H1 (cell line): ENCODE results near the gene DAPK1. TPM values are rescaled to one million over a fixed set of nuclear protein-coding genes. Genes with fewer than 3 reads are reported as not detected.

Source experiments
- CTCF ChIA-PET: fragments of 300-600 bp; sonication (Branson Sonifier 250); formaldehyde crosslinking; loops from one replicate; lab custom pipeline; 2021; ENCODE audit not compliant: partially characterized antibody; lab: Charles Lee
- POLR2A ChIA-PET: fragments of 300-600 bp; sonication (Branson Sonifier 250); formaldehyde crosslinking; loops from one replicate; lab custom pipeline; 2021; ENCODE audit warnings: inconsistent platforms; ENCODE audit not compliant: partially characterized antibody; lab: Charles Lee
- DNase-seq, 2 experiments: peaks; one replicate each; pipeline versions ENCODE4 v3.0.0 to v3.0.0-alpha.2; 2010 to 2022; ENCODE audit warnings: low spot score in 2 of 2, low read depth in 1 of 2, mixed read lengths in 1 of 2
- FAIRE-seq: peaks from 2 replicates; lab custom pipeline; 2011; peaks lifted over from hg19 to GRCh38; lab: Jason Lieb, UNC
- H2AFZ ChIP-seq: 2 replicates; pipeline ENCODE4 v1.8.1; 2012; ENCODE audit warnings: low read length, inconsistent platforms
- H2AK5ac ChIP-seq: 2 replicates; pipeline ENCODE4 v1.6.1; 2013; ENCODE audit warnings: low read depth, low read length
- H2BK120ac ChIP-seq: replicated peaks from 2 replicates; pipeline ENCODE3; 2013; ENCODE audit warnings: low read depth, low read length, inconsistent platforms
- H2BK12ac ChIP-seq: 2 replicates; pipeline ENCODE4 v1.6.1; 2013; ENCODE audit warnings: low read depth, low read length
- H2BK15ac ChIP-seq: 2 replicates; pipeline ENCODE4 v1.6.1; 2013; ENCODE audit warnings: low read length
- H2BK20ac ChIP-seq: 2 replicates; pipeline ENCODE4 v1.6.1; 2013; ENCODE audit warnings: low read length
- H2BK5ac ChIP-seq: 2 replicates; pipeline ENCODE4 v1.6.1; 2013; ENCODE audit warnings: low read depth, low read length
- H3K14ac ChIP-seq: 2 replicates; pipeline ENCODE4 v1.6.1; 2013; ENCODE audit warnings: inconsistent platforms; ENCODE audit not compliant: insufficient read length
- H3K18ac ChIP-seq: 2 replicates; pipeline ENCODE4 v1.6.1; 2013; ENCODE audit warnings: low read length; ENCODE audit errors: extremely low read depth
- H3K23ac ChIP-seq: 2 replicates; pipeline ENCODE4 v1.6.1; 2013; ENCODE audit warnings: inconsistent platforms; ENCODE audit not compliant: insufficient read length
- H3K23me2 ChIP-seq: 2 replicates; pipeline ENCODE4 v1.6.1; 2013; ENCODE audit warnings: low read depth, low read length
- H3K27ac ChIP-seq: 2 replicates; pipeline ENCODE4 v1.6.1; 2011; ENCODE audit warnings: low read depth, low read length, inconsistent platforms
- H3K27me3 ChIP-seq, 4 experiments: replicated peaks in 1 of 4; 1 replicate in 1 of 4; 2 replicates in 3 of 4; pipeline versions ENCODE4 v1.6.1 to v1.8.1; 2011 to 2013; ENCODE audit warnings: low read length in 3 of 4, mild to moderate bottlenecking in 3 of 4, inconsistent platforms in 2 of 4, mixed read lengths in 2 of 4, moderate library complexity in 1 of 4; ENCODE audit not compliant: control insufficient read depth in 3 of 4, insufficient read depth in 3 of 4; ENCODE audit errors: extremely low read depth in 1 of 4
- H3K36me3 ChIP-seq, 4 experiments: 2 replicates each; pipeline versions ENCODE4 v1.6.1 to v1.8.1; 2011 to 2013; ENCODE audit warnings: mild to moderate bottlenecking in 4 of 4, low read length in 3 of 4, moderate library complexity in 2 of 4, control low read depth in 1 of 4, inconsistent platforms in 1 of 4; ENCODE audit not compliant: insufficient read depth in 4 of 4, control insufficient read depth in 2 of 4
- H3K4ac ChIP-seq: replicated peaks from 2 replicates; pipeline ENCODE3; 2013; ENCODE audit warnings: low read length, low read depth, mixed read lengths, inconsistent platforms; ENCODE audit not compliant: insufficient read length
- H3K4me1 ChIP-seq, 4 experiments: replicated peaks in 1 of 4; 1 replicate in 1 of 4; 2 replicates in 3 of 4; pipeline versions ENCODE4 v1.6.1 to v1.8.1; 2011 to 2013; ENCODE audit warnings: low read length in 3 of 4, inconsistent platforms in 2 of 4, mixed read lengths in 1 of 4; ENCODE audit not compliant: insufficient read depth in 4 of 4, control insufficient read depth in 3 of 4
- H3K4me2 ChIP-seq, 2 experiments: 2 replicates each; pipeline versions ENCODE4 v1.6.1 to v1.8.1; 2011 to 2013; ENCODE audit warnings: low read depth in 2 of 2, low read length in 2 of 2, control low read depth in 1 of 2, inconsistent platforms in 1 of 2, mild to moderate bottlenecking in 1 of 2; ENCODE audit not compliant: insufficient read depth in 1 of 2
- H3K4me3 ChIP-seq, 4 experiments: fragments of 200-600, 300-600 bp in 1 of 4; sonication (generic), shearing (Covaris generic), sonication (Bioruptor Twin) in 1 of 4; 2 replicates each; pipeline versions ENCODE4 v1.5.1 to v1.8.1; 2011 to 2016; ENCODE audit warnings: low read length in 4 of 4, low read depth in 3 of 4, control low read depth in 2 of 4, inconsistent platforms in 2 of 4, mild to moderate bottlenecking in 2 of 4, mixed read lengths in 1 of 4, moderate library complexity in 1 of 4; ENCODE audit not compliant: insufficient read depth in 2 of 4; ENCODE audit errors: extremely low read depth in 1 of 4
- H3K56ac ChIP-seq: replicated peaks from 2 replicates; pipeline ENCODE3; 2013; ENCODE audit warnings: low read depth, mild to moderate bottlenecking, mixed read lengths, low read length, inconsistent platforms; ENCODE audit not compliant: insufficient read length
- H3K79me1 ChIP-seq: 2 replicates; pipeline ENCODE4 v1.6.1; 2013; ENCODE audit warnings: low read depth, low read length, control low read depth
- H3K79me2 ChIP-seq, 2 experiments: 2 replicates each; pipeline versions ENCODE4 v1.6.1 to v1.8.1; 2012 to 2013; ENCODE audit warnings: low read length in 2 of 2, mild to moderate bottlenecking in 2 of 2, inconsistent platforms in 1 of 2; ENCODE audit not compliant: insufficient read depth in 2 of 2, control insufficient read depth in 1 of 2
- H3K9ac ChIP-seq, 4 experiments: replicated peaks in 1 of 4; 1 replicate in 1 of 4; 2 replicates in 3 of 4; pipeline versions ENCODE4 v1.6.1 to v1.8.1; 2011 to 2013; ENCODE audit warnings: low read depth in 3 of 4, low read length in 3 of 4, control low read depth in 2 of 4, mild to moderate bottlenecking in 2 of 4, moderate library complexity in 2 of 4, inconsistent platforms in 1 of 4; ENCODE audit errors: extremely low read depth in 1 of 4
- H3K9me3 ChIP-seq, 2 experiments: 2 replicates each; pipeline versions ENCODE4 v1.6.1 to v1.8.1; 2012 to 2013; ENCODE audit warnings: mild to moderate bottlenecking in 2 of 2, moderate library complexity in 2 of 2, control low read depth in 1 of 2, inconsistent platforms in 1 of 2, low read depth in 1 of 2, low read length in 1 of 2, mixed read lengths in 1 of 2; ENCODE audit not compliant: insufficient read depth in 2 of 2
- H4K20me1 ChIP-seq, 2 experiments: replicated peaks in 1 of 2; 2 replicates each; pipeline versions ENCODE3 to v1.8.1; 2011 to 2013; ENCODE audit warnings: inconsistent platforms in 2 of 2, low read length in 2 of 2, mild to moderate bottlenecking in 1 of 2; ENCODE audit not compliant: insufficient read depth in 2 of 2, control insufficient read depth in 1 of 2
- H4K5ac ChIP-seq: 2 replicates; pipeline ENCODE4 v1.6.1; 2013; ENCODE audit warnings: low read length, low read depth, mixed read lengths, inconsistent platforms; ENCODE audit not compliant: insufficient read length
- H4K8ac ChIP-seq: 2 replicates; pipeline ENCODE4 v1.8.0; 2013; ENCODE audit warnings: mild to moderate bottlenecking, moderate library complexity, low read length, inconsistent platforms; ENCODE audit not compliant: insufficient read depth; ENCODE audit errors: extremely low read depth
- H4K91ac ChIP-seq: replicated peaks from 2 replicates; pipeline ENCODE3; 2013; ENCODE audit warnings: low read length, mixed read lengths, inconsistent platforms; ENCODE audit not compliant: insufficient read length
- RXRA ChIP-seq: IDR thresholded peaks from 2 replicates; pipeline ENCODE4 v1.6.1; 2011; ENCODE audit warnings: low read depth, mild to moderate bottlenecking, low read length, moderate library complexity; ENCODE audit not compliant: insufficient read depth
- WGBS, 2 experiments: shearing (Covaris generic) in 1 of 2; methylation state at CpG; one replicate each; pipeline versions ENCODE4 v1.1.6 to v1.1.7; 2013 to 2015; ENCODE audit warnings: low lambda C conversion rate in 2 of 2, mixed read lengths in 2 of 2, inconsistent platforms in 1 of 2, low coverage in 1 of 2, missing lambda C conversion rate in 1 of 2; ENCODE audit not compliant: insufficient replicate concordance in 2 of 2, insufficient coverage in 1 of 2, insufficient read length in 1 of 2; ENCODE audit errors: extremely low coverage in 1 of 2, missing lambda C conversion rate in 1 of 2; 5-methylcytosine and 5-hydroxymethylcytosine counted together
- polyA plus RNA-seq, 7 experiments: library from polyadenylated mRNA; depleted of rRNA in 3 of 7; stranded (reverse) in 5 of 7; unstranded in 2 of 7; fragments of >200 nt in 5 of 7; fragments of 200-250 nt in 2 of 7; gene quantifications; 1 replicate in 5 of 7; 2 replicates in 1 of 7; 4 replicates in 1 of 7; pipeline versions ENCODE4 v1.2.1 to v1.2.3, GENCODE V29; 2011 to 2013; ENCODE audit warnings: missing spikeins in 2 of 7, mixed read lengths in 2 of 7
- total RNA-seq: library from RNA; stranded (reverse); fragmentation: NEBNext Ultra II Directional; extraction: Animal tissue kit (Norgen Biotek cat#: 25700); gene quantifications from 2 replicates; pipeline ENCODE4 v1.2.1, GENCODE V29; 2021

The DAPK1 gene
- total and polyA plus RNA-seq, 2 of the 8 experiments (the other 6 are each of a cell fraction or from before 2014, with no cell fraction given), result 62.4 to 131 TPM

- Histone ChIP-seq H4K8ac (no peak overlapping the region), H4K20me1 (no peaks in the 10 kb centered on the region), H2AFZ (no peak overlapping the region), H2AK5ac (no peak overlapping the region), H3K4ac (no peak overlapping the region), H3K27me3 (no peaks in the 10 kb centered on the region; a peak in 1 of 7 replicates), H2BK12ac (no peak overlapping the region), H4K91ac (no peak overlapping the region), H3K79me2 (no peaks in the 10 kb centered on the region), H4K5ac (no peak overlapping the region), H3K9ac (no peak overlapping the region), H3K4me1 (peaks cover 2 to 8% (median 3%) of the 10 kb centered on the region in 4 experiments; a peak in 4 of 7 replicates), H3K14ac (no peak overlapping the region), H3K79me1 (no peaks in the 10 kb centered on the region), H2BK20ac (no peak overlapping the region), H2BK15ac (no peak overlapping the region), H3K4me2 (no peak overlapping the region), H2BK5ac (no peak overlapping the region), H2BK120ac (no peak overlapping the region), H3K18ac (no peak overlapping the region), H3K27ac (no peak overlapping the region), H3K56ac (no peak overlapping the region), H3K4me3 (no peak overlapping the region), H3K36me3 (no peaks in the 10 kb centered on the region), H3K9me3 (peaks cover 4 to 6% of the 10 kb centered on the region in 2 experiments; a peak in 2 of 4 replicates), H3K23me2 (no peaks in the 10 kb centered on the region), H3K23ac (no peak overlapping the region)
- DNase-seq, result no peak
- 90% methylated on average over 1 of the region's 1 CpG; no CpG with 5 or more reads in 1 of the 2 experiments for WGBS, 2 experiments
- ChIA-PET CTCF (no interaction called here), POLR2A (no interaction called here)
- FAIRE-seq, result no peak
- TF ChIP-seq RXRA, result no peak
Observed at GRCh38 chr9:87748881-87749280, 251.2 kb downstream of the DAPK1 start.
